ENCODE results near the gene CCDC88B. TPM values are rescaled to one million over a fixed set of nuclear protein-coding genes. Genes with fewer than 3 reads are reported as not detected.

The CCDC88B gene
- total RNA-seq, 4 donors from 2014 or later: 7.4 to 14.9 (median 13.7) TPM

- TF ChIP-seq POLR2A (IDR thresholded peaks at IDR 0.05): no peak
- peak in 2 of 6 experiments; percentile 6 to 25 for TF ChIP-seq CTCF (IDR thresholded peaks at IDR 0.05)
- 20 to 24% methylated on average over 7 to 8 of the region's 38 CpGs for WGBS, 2 donors
- Histone ChIP-seq H3K9me3 (no peaks in the 10 kb centered on the region), H3K4me1 (peaks cover 28 to 51% (median 33%) of the 10 kb centered on the region in 3 donors), H3K36me3 (peaks cover 11 to 49% (median 23%) of the 10 kb centered on the region in 3 donors), H3K4me3 (peak overlapping the region; percentile 67 to 97 (median 88)), H3K27me3 (no peaks in the 10 kb centered on the region), H3K27ac (peak overlapping the region in 3 of 4 donors; percentile 89 to 93 (median 90))
- DNase-seq: no peak
- intact Hi-C loops (cut with DNase I): no loop called here
Observed at GRCh38 chr11:64359712-64360445, 19.9 kb downstream of the CCDC88B start.

GRCh38 chr11:64360448-64360921 lies 20.5 kb downstream of the CCDC88B start:
- Histone ChIP-seq H3K27me3 (no peaks in the 10 kb centered on the region), H3K9me3 (no peaks in the 10 kb centered on the region), H3K4me3 (peak overlapping the region; percentile 67 to 97 (median 88)), H3K4me1 (peaks cover 26 to 45% (median 28%) of the 10 kb centered on the region in 3 donors), H3K36me3 (peaks cover 11 to 55% (median 29%) of the 10 kb centered on the region in 3 donors), H3K27ac (no peak overlapping the region)
- TF ChIP-seq POLR2A (IDR thresholded peaks at IDR 0.05): no peak
- no peak for TF ChIP-seq CTCF (IDR thresholded peaks at IDR 0.05)
- intact Hi-C loops (cut with DNase I): no loop called here
- 68 to 76% methylated on average over 2 to 3 of the region's 13 CpGs for WGBS, 2 donors
- DNase-seq: no peak

GRCh38 chr11:64361659-64362058 lies 21.7 kb downstream of the CCDC88B start:
- Histone ChIP-seq H3K36me3 (peaks cover 11 to 67% (median 41%) of the 10 kb centered on the region in 3 donors), H3K27ac (no peak overlapping the region)

GRCh38 chr11:64362339-64362738 lies 22.3 kb downstream of the CCDC88B start:
- no peak for TF ChIP-seq POLR2A (IDR thresholded peaks at IDR 0.05)
- TF ChIP-seq CTCF (IDR thresholded peaks at IDR 0.05): no peak
- 89 to 97% methylated on average over 10 of the region's 10 CpGs for WGBS, 2 donors
- no peaks in the 10 kb centered on the region for H3K9me3 ChIP-seq
- intact Hi-C loops (cut with DNase I): no loop called here
- no peaks in the 10 kb centered on the region for H3K27me3 ChIP-seq
- H3K36me3 ChIP-seq: peaks cover 11 to 74% (median 45%) of the 10 kb centered on the region in 3 donors
- H3K27ac ChIP-seq: no peak overlapping the region
- H3K4me1 ChIP-seq: peaks cover 25 to 48% (median 28%) of the 10 kb centered on the region in 3 donors
- DNase-seq: no peak
- no peak overlapping the region for H3K4me3 ChIP-seq

More at GRCh38 chr11:64361659-64362058, 21.7 kb downstream of the CCDC88B start:
- DNase-seq: no peak
- Histone ChIP-seq H3K27me3 (no peaks in the 10 kb centered on the region), H3K9me3 (no peaks in the 10 kb centered on the region), H3K4me3 (no peak overlapping the region), H3K4me1 (peaks cover 25 to 49% (median 28%) of the 10 kb centered on the region in 3 donors)
- TF ChIP-seq POLR2A (IDR thresholded peaks at IDR 0.05) (no peak), CTCF (IDR thresholded peaks at IDR 0.05) (no peak)
- intact Hi-C loops (cut with DNase I): no loop called here
- WGBS, 2 donors: 83 to 86% methylated on average over 2 to 7 of the region's 18 CpGs

- Histone ChIP-seq H3K27me3 (no peaks in the 10 kb centered on the region), H3K36me3 (peaks cover 27 to 95% (median 61%) of the 10 kb centered on the region in 3 donors), H3K4me3 (no peak overlapping the region), H3K27ac (no peak overlapping the region), H3K9me3 (no peaks in the 10 kb centered on the region), H3K4me1 (peaks cover 11 to 30% (median 11%) of the 10 kb centered on the region in 3 donors)
- TF ChIP-seq CTCF (IDR thresholded peaks at IDR 0.05) (no peak), POLR2A (IDR thresholded peaks at IDR 0.05) (no peak)
- WGBS, 2 donors: 80 to 84% methylated on average over 6 of the region's 6 CpGs
- DNase-seq: no peak
- intact Hi-C loops (cut with DNase I): no loop called here
Observed at GRCh38 chr11:64364435-64364834, 24.4 kb downstream of the CCDC88B start.

All from esophagus squamous epithelium (tissue), 5 donors.